Neural cell (in vitro differentiated cells): ENCODE measurements around the gene SLC16A13. TPM values are rescaled to one million over a fixed set of nuclear protein-coding genes. Genes with fewer than 3 reads are reported as not detected.

Experiments
- H2AFZ ChIP-seq: fragments of 200-600, 300-800 bp; sonication (generic), shearing (Covaris generic); 2 replicates; pipeline ENCODE4 v1.6.0; 2014; ENCODE audit warnings: low read depth, mild to moderate bottlenecking, antibody characterized with exemption, low read length, moderate library complexity
- H3F3A ChIP-seq: fragments of 200-600 bp; shearing (Covaris generic); 2 replicates; pipeline ENCODE4 v1.6.1; 2016; ENCODE audit warnings: mild to moderate bottlenecking, moderate library complexity, mixed read lengths, antibody characterized with exemption, low read length; ENCODE audit not compliant: insufficient read depth, poor library complexity, severe bottlenecking
- H3K27ac ChIP-seq: fragments of 200-600, 300-800 bp; sonication (generic), shearing (Covaris generic); 2 replicates; pipeline ENCODE4 v1.5.1; 2014; ENCODE audit warnings: mild to moderate bottlenecking, low read length, moderate library complexity
- H3K27me3 ChIP-seq: fragments of 300-800, 200-600 bp; sonication (generic), shearing (Covaris generic); 2 replicates; pipeline ENCODE4 v1.6.0; 2014; ENCODE audit warnings: mild to moderate bottlenecking, low read depth, low read length, moderate library complexity; ENCODE audit not compliant: insufficient read depth
- H3K36me3 ChIP-seq: fragments of 300-800, 200-600 bp; sonication (generic), shearing (Covaris generic); 2 replicates; pipeline ENCODE4 v1.5.1; 2014; ENCODE audit warnings: mild to moderate bottlenecking, antibody characterized with exemption, low read length, moderate library complexity; ENCODE audit not compliant: insufficient read depth
- H3K4me2 ChIP-seq: fragments of 300-800, 200-600 bp; sonication (generic), shearing (Covaris generic); 2 replicates; pipeline ENCODE4 v1.6.0; 2014; ENCODE audit warnings: mild to moderate bottlenecking, low read length
- H3K4me3 ChIP-seq: fragments of 300-800, 200-600 bp; sonication (generic), shearing (Covaris generic); 2 replicates; pipeline ENCODE4 v1.5.1; 2014; ENCODE audit warnings: mild to moderate bottlenecking, low read length, moderate library complexity
- H3K79me2 ChIP-seq: fragments of 200-600 bp; shearing (Covaris generic); replicated peaks from 2 replicates; pipeline ENCODE4 v1.6.0; 2014; ENCODE audit warnings: mild to moderate bottlenecking, low read length, moderate library complexity; ENCODE audit not compliant: insufficient read depth
- H3K9ac ChIP-seq: fragments of 300-800, 200-600 bp; sonication (generic), shearing (Covaris generic); 2 replicates; pipeline ENCODE4 v1.6.1; 2016; ENCODE audit warnings: mild to moderate bottlenecking, low read length, mixed read lengths
- H3K9me2 ChIP-seq: fragments of 200-600 bp; shearing (Covaris generic); 2 replicates; pipeline ENCODE4 v1.6.1; 2016; ENCODE audit warnings: mild to moderate bottlenecking, low read length, mixed read lengths; ENCODE audit not compliant: insufficient read depth
- H3K9me3 ChIP-seq: fragments of 200-600, 300-800 bp; sonication (generic), shearing (Covaris generic); 2 replicates; pipeline ENCODE4 v1.6.1; 2016; ENCODE audit warnings: mild to moderate bottlenecking, mixed run types, low read length, moderate library complexity, mixed read lengths
- H4K20me1 ChIP-seq: fragments of 200-600 bp; shearing (Covaris generic); 2 replicates; pipeline ENCODE4 v1.6.1; 2016; ENCODE audit warnings: mild to moderate bottlenecking, mixed run types; ENCODE audit not compliant: insufficient read depth
- CTCF ChIP-seq: fragments of 450-650 bp; IDR thresholded peaks from 2 replicates; pipeline ENCODE4 v1.5.1; 2014; ENCODE audit warnings: antibody characterized with exemption, mild to moderate bottlenecking, moderate library complexity; ENCODE audit not compliant: poor library complexity, severe bottlenecking
- EP300 ChIP-seq: fragments of 450-650 bp; conservative IDR thresholded peaks from 2 replicates; pipeline ENCODE4 v1.6.1; 2014; ENCODE audit warnings: antibody characterized with exemption, mild to moderate bottlenecking, moderate library complexity; ENCODE audit not compliant: poor library complexity, severe bottlenecking
- EZH2 ChIP-seq: fragments of 200-600, 300-800 bp; shearing (Covaris generic), sonication (generic); IDR thresholded peaks from 2 replicates; pipeline ENCODE4 v1.6.1; 2014; ENCODE audit warnings: antibody characterized with exemption, low read length, borderline replicate concordance, mild to moderate bottlenecking; ENCODE audit not compliant: insufficient read depth, poor library complexity, severe bottlenecking
- MXI1 ChIP-seq: fragments of 450-650 bp; conservative IDR thresholded peaks from 2 replicates; pipeline ENCODE4 v1.6.1; 2014; ENCODE audit warnings: antibody characterized with exemption, mild to moderate bottlenecking; ENCODE audit not compliant: poor library complexity, severe bottlenecking
- POLR2AphosphoS5 ChIP-seq: IDR thresholded peaks from 2 replicates; pipeline ENCODE4 v1.6.1; 2012
- RAD21 ChIP-seq: fragments of 450-650 bp; conservative IDR thresholded peaks from 2 replicates; pipeline ENCODE4 v1.6.1; 2014; ENCODE audit warnings: antibody characterized with exemption, mild to moderate bottlenecking, moderate library complexity
- SMC3 ChIP-seq: fragments of 450-650 bp; conservative IDR thresholded peaks from 2 replicates; pipeline ENCODE4 v1.6.1; 2014; ENCODE audit warnings: antibody characterized with exemption, mild to moderate bottlenecking, moderate library complexity; ENCODE audit not compliant: poor library complexity
- TAF1 ChIP-seq: IDR thresholded peaks from 2 replicates; pipeline ENCODE4 v1.6.1; 2012; ENCODE audit warnings: low read depth
- polyA plus RNA-seq: library from polyadenylated mRNA; depleted of rRNA; stranded (reverse); fragments of >200 nt; gene quantifications from 2 replicates; pipeline ENCODE4 v1.2.3, GENCODE V29; 2014
- TF ChIP-seq, protein P1 (sequence below): IDR thresholded peaks from 2 replicates; pipeline ENCODE4 v1.6.1; 2012; ENCODE audit warnings: borderline replicate concordance

Gene SLC16A13
- polyA plus RNA-seq, 1 donor from 2014 or later: not detected

GRCh38 chr17:7064261-7064660 lies 28.4 kb downstream of the SLC16A13 start:
- no peaks in the 10 kb centered on the region for H3F3A ChIP-seq
- no peaks in the 10 kb centered on the region for H3K27me3 ChIP-seq
- H3K9me2 ChIP-seq: no peaks in the 10 kb centered on the region
- no peaks in the 10 kb centered on the region for H3K36me3 ChIP-seq
- no peaks in the 10 kb centered on the region for H3K9me3 ChIP-seq
- no peak for TF ChIP-seq POLR2AphosphoS5
- no peak for TF ChIP-seq EP300
- TF ChIP-seq CTCF: no peak
- TF ChIP-seq TAF1: no peak
- no peak for TF ChIP-seq RAD21
- no peak for TF ChIP-seq SMC3
- TF ChIP-seq EZH2: no peak
- no peak overlapping the region for H3K4me2 ChIP-seq
- no peaks in the 10 kb centered on the region for H3K79me2 ChIP-seq
- no peak overlapping the region for H3K4me3 ChIP-seq
- H3K27ac ChIP-seq: no peak overlapping the region
- no peak overlapping the region for H3K9ac ChIP-seq
- no peak overlapping the region for H2AFZ ChIP-seq
- no peaks in the 10 kb centered on the region for H4K20me1 ChIP-seq

GRCh38 chr17:7067198-7067597 lies 31.4 kb downstream of the SLC16A13 start:
- TF ChIP-seq SMC3 (no peak), RAD21 (no peak), CTCF (no peak), POLR2AphosphoS5 (no peak), EP300 (no peak), TAF1 (no peak), MXI1 (no peak), EZH2 (no peak)
- TF ChIP-seq, protein P1, sequence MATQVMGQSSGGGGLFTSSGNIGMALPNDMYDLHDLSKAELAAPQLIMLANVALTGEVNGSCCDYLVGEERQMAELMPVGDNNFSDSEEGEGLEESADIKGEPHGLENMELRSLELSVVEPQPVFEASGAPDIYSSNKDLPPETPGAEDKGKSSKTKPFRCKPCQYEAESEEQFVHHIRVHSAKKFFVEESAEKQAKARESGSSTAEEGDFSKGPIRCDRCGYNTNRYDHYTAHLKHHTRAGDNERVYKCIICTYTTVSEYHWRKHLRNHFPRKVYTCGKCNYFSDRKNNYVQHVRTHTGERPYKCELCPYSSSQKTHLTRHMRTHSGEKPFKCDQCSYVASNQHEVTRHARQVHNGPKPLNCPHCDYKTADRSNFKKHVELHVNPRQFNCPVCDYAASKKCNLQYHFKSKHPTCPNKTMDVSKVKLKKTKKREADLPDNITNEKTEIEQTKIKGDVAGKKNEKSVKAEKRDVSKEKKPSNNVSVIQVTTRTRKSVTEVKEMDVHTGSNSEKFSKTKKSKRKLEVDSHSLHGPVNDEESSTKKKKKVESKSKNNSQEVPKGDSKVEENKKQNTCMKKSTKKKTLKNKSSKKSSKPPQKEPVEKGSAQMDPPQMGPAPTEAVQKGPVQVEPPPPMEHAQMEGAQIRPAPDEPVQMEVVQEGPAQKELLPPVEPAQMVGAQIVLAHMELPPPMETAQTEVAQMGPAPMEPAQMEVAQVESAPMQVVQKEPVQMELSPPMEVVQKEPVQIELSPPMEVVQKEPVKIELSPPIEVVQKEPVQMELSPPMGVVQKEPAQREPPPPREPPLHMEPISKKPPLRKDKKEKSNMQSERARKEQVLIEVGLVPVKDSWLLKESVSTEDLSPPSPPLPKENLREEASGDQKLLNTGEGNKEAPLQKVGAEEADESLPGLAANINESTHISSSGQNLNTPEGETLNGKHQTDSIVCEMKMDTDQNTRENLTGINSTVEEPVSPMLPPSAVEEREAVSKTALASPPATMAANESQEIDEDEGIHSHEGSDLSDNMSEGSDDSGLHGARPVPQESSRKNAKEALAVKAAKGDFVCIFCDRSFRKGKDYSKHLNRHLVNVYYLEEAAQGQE: no peak

More at GRCh38 chr17:7067198-7067597, 31.4 kb downstream of the SLC16A13 start:
- Histone ChIP-seq H2AFZ (no peak overlapping the region), H3K27me3 (no peaks in the 10 kb centered on the region), H3K79me2 (no peaks in the 10 kb centered on the region), H3K9me3 (no peaks in the 10 kb centered on the region), H3K4me2 (no peak overlapping the region), H3F3A (no peaks in the 10 kb centered on the region), H3K9ac (no peak overlapping the region), H3K27ac (no peak overlapping the region), H3K36me3 (no peaks in the 10 kb centered on the region), H3K4me3 (no peak overlapping the region), H4K20me1 (no peaks in the 10 kb centered on the region), H3K9me2 (no peaks in the 10 kb centered on the region)
